IPS-15b (cell line): ENCODE measurements around the gene CAV2.
"Not testable (repeated sequence)": the region's sequence is repeated elsewhere in the genome, so short reads cannot be mapped to it uniquely, and the experiment has no call there.

Experiments used
- H3K27me3 ChIP-seq: one replicate; pipeline ENCODE4 v1.6.1; 2013; ENCODE audit warnings: low read length; ENCODE audit not compliant: control insufficient read depth, insufficient read depth
- H3K36me3 ChIP-seq: one replicate; pipeline ENCODE4 v1.6.1; 2013; ENCODE audit warnings: low read length; ENCODE audit not compliant: control insufficient read depth, insufficient read depth
- H3K4me1 ChIP-seq: one replicate; pipeline ENCODE4 v1.6.1; 2013; ENCODE audit warnings: mild to moderate bottlenecking, low read length; ENCODE audit not compliant: control insufficient read depth, insufficient read depth
- H3K4me3 ChIP-seq: one replicate; pipeline ENCODE4 v1.5.1; 2013; ENCODE audit warnings: low read depth, low read length
- H3K9ac ChIP-seq: one replicate; pipeline ENCODE4 v1.6.1; 2013; ENCODE audit warnings: low read depth, mild to moderate bottlenecking, low read length
- H3K9me3 ChIP-seq: one replicate; pipeline ENCODE4 v1.6.1; 2013; ENCODE audit warnings: mild to moderate bottlenecking, low read length; ENCODE audit not compliant: control insufficient read depth, insufficient read depth

Gene CAV2

DNA sequence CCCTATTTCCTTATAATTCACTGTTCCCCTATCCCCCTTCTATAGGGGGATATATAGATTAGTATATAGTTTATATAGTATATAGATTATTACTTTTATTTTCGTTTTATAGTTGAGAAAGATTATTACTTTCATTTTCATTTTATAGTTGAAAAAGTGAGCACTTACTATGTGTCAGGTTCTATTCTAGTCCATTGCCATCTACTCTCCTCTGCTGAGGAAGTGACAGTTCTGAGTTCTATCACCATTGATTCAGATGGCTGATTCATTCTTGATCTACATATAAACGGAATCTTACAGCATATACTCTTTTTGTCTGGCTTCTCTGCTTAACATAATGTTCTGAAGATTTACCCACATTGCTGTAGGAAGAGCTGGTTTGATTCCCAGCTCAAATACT, 20.7 kb upstream of the CAV2 start:
- Histone ChIP-seq H3K9ac (no peak overlapping the region), H3K36me3 (no peaks in the 10 kb centered on the region), H3K27me3 (no peaks in the 10 kb centered on the region), H3K4me1 (no peaks in the 10 kb centered on the region), H3K4me3 (no peak overlapping the region), H3K9me3 (no peaks in the 10 kb centered on the region)

DNA sequence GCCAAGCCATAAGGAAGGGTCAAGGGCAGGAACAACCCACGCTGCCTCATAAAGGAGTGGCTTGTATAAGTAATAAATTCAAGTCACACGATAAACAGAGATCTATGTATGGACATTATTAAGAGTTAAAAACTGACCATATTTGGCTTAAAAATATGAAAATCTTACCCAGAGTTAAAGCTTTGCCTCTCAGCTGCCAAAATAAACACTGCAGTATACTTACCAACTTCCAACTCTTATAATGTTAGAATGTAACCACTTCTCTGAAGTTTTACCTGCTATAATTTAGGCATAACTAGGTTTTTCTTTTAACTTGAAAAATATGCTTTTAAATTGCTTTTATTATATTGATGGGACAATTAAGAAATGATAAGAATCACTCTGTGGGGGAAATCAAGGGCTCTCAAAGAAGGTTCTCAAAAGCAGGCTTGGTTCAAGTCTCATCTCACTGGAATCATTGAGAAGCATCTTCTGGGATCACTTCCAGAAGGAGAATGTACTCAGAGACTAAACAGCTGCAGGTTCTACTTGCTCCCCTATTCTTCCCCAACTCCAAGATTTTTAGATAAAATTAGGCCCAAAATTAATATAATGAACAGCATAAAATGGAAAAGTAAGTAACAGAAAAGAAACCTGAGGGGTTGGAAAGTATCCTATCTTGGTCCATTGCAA, 16.1 kb upstream of the CAV2 start:
- H3K4me3 ChIP-seq, result no peak overlapping the region
- no peaks in the 10 kb centered on the region for H3K4me1 ChIP-seq
- H3K27me3 ChIP-seq, result no peaks in the 10 kb centered on the region
- no peaks in the 10 kb centered on the region for H3K9me3 ChIP-seq
- H3K9ac ChIP-seq, result no peak overlapping the region
- H3K36me3 ChIP-seq, result no peaks in the 10 kb centered on the region

- not testable (repeated sequence) for H3K27me3 ChIP-seq, H3K9ac ChIP-seq, H3K9me3 ChIP-seq, H3K4me1 ChIP-seq, H3K4me3 ChIP-seq, H3K36me3 ChIP-seq
Observed at GRCh38 chr7:116484389-116484788, 15.1 kb upstream of the CAV2 start.

- no peaks in the 10 kb centered on the region for H3K27me3 ChIP-seq
- H3K36me3 ChIP-seq, result no peaks in the 10 kb centered on the region
- H3K4me1 ChIP-seq, result no peaks in the 10 kb centered on the region
- H3K4me3 ChIP-seq, result no peak overlapping the region
- H3K9me3 ChIP-seq, result no peaks in the 10 kb centered on the region
- no peak overlapping the region for H3K9ac ChIP-seq
Observed at GRCh38 chr7:116487907-116488521, 11.5 kb upstream of the CAV2 start.

DNA sequence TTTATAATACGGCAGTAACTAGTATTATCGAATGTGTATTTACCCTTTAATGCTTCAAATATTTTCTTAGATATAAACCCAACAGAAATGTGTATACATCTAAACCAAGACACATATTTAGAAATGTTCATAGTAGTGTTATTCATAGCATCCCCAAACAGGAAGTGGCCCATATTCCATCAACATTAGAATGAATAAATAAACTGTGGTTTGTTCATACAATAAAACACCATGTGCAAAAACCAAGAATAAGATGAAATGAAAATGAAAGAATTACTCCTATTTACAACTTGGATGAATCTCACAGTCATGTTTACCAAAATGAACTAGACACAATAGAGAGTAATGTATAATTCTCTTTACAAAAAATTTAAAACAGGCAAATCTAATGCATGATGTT, 9.2 kb upstream of the CAV2 start:
- Histone ChIP-seq H3K9me3 (no peaks in the 10 kb centered on the region), H3K27me3 (no peaks in the 10 kb centered on the region), H3K4me3 (no peak overlapping the region), H3K36me3 (no peaks in the 10 kb centered on the region), H3K4me1 (no peaks in the 10 kb centered on the region), H3K9ac (no peak overlapping the region)

- Histone ChIP-seq H3K9ac (no peak overlapping the region), H3K4me3 (no peak overlapping the region), H3K4me1 (no peaks in the 10 kb centered on the region), H3K27me3 (no peaks in the 10 kb centered on the region), H3K9me3 (no peaks in the 10 kb centered on the region), H3K36me3 (no peaks in the 10 kb centered on the region)
Observed at GRCh38 chr7:116491887-116492653, 7.5 kb upstream of the CAV2 start.

GRCh38 chr7:116492654-116493109, 6.9 kb upstream of the CAV2 start:
- Histone ChIP-seq H3K27me3 (no peaks in the 10 kb centered on the region), H3K4me3 (no peak overlapping the region), H3K9me3 (no peaks in the 10 kb centered on the region), H3K9ac (no peak overlapping the region), H3K4me1 (no peaks in the 10 kb centered on the region), H3K36me3 (no peaks in the 10 kb centered on the region)

DNA sequence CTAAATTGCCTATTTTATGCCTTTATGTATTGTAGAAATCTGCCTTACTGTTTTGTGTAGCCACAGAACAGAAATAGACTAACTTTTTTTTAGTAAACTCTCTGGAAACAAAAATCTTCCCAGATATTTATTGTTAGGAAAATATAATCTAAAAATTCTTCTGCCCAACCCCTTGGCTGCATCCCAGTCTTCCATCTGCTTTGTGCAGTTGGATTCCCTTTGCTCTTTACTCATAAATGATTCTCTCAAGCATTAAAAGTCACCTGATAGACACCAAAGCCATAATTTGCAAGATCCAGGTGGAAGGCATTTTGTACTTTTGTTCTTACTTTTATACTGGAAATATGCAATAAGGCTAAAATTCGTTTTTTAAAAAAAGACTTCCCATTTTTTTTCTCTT, 6.1 kb upstream of the CAV2 start:
- no peaks in the 10 kb centered on the region for H3K4me1 ChIP-seq
- peaks cover 4% of the 10 kb centered on the region for H3K27me3 ChIP-seq
- H3K9ac ChIP-seq, result no peak overlapping the region
- H3K9me3 ChIP-seq, result no peaks in the 10 kb centered on the region
- H3K36me3 ChIP-seq, result no peaks in the 10 kb centered on the region
- H3K4me3 ChIP-seq, result no peak overlapping the region

DNA sequence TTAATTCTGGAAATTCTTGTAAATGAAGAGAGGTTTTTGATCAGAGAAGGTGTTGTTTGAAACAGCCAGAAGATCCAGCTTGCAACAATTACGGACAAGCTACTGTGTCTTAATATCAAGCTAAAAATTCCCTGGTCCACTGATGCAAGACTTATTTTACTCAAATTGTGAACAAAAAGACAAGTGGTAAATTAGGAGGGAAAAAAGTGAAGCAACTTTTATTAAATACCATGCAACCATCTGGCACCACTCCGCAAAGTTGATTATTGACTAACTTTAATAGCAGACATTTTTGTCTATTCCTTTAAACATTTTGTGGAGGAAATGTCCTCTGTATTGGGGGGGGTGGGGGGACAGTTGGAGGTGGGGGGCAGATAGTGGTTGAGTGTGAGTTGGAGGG, 5.1 kb upstream of the CAV2 start:
- Histone ChIP-seq H3K36me3 (no peaks in the 10 kb centered on the region), H3K4me1 (peaks cover 4% of the 10 kb centered on the region), H3K4me3 (no peak overlapping the region), H3K9me3 (no peaks in the 10 kb centered on the region), H3K27me3 (peaks cover 6% of the 10 kb centered on the region), H3K9ac (no peak overlapping the region)

- H3K9ac ChIP-seq, result no peak overlapping the region
- no peaks in the 10 kb centered on the region for H3K9me3 ChIP-seq
Observed at GRCh38 chr7:116495736-116496135, 3.8 kb upstream of the CAV2 start.

GRCh38 chr7:116496653-116497052, 2.9 kb upstream of the CAV2 start:
- no peaks in the 10 kb centered on the region for H3K9me3 ChIP-seq
- H3K4me3 ChIP-seq, result no peak overlapping the region
- peaks cover 10% of the 10 kb centered on the region for H3K4me1 ChIP-seq
- H3K27me3 ChIP-seq, result peaks cover 22% of the 10 kb centered on the region
- no peak overlapping the region for H3K9ac ChIP-seq
- no peaks in the 10 kb centered on the region for H3K36me3 ChIP-seq

More at GRCh38 chr7:116495736-116496135, 3.8 kb upstream of the CAV2 start:
- Histone ChIP-seq H3K4me1 (peaks cover 5% of the 10 kb centered on the region), H3K36me3 (no peaks in the 10 kb centered on the region), H3K27me3 (peaks cover 13% of the 10 kb centered on the region), H3K4me3 (no peak overlapping the region)

DNA sequence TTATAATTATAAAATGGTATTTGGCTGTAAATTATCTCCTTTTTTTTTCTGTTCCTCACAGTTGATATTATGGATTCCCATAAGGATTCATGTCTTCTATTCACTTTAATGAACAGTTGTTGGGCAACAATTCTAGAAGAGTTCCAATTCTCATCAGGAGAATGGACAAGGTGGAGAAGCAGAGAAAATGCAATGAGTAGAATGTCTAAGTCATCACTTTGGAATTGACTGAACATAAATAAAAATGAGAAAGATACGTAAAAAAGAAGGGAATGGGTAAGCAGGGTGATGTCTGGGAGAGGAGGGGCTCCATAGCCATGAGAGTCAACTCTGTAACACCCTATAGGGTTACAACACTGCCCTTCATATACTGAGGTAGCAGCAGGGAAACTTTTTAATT, 1.8 kb upstream of the CAV2 start:
- H3K4me1 ChIP-seq, result peaks cover 10% of the 10 kb centered on the region
- H3K36me3 ChIP-seq, result no peaks in the 10 kb centered on the region
- no peak overlapping the region for H3K9ac ChIP-seq
- no peaks in the 10 kb centered on the region for H3K9me3 ChIP-seq
- H3K27me3 ChIP-seq, result peaks cover 26% of the 10 kb centered on the region
- no peak overlapping the region for H3K4me3 ChIP-seq
